ENCODE measurements around the gene SCAMP2.
A peak's percentile ranks its signal among the peaks of the same experiment; 100 is the strongest.
"Not testable (repeated sequence)": the region's sequence is repeated elsewhere in the genome, so short reads cannot be mapped to it uniquely, and the experiment has no call there.

SCAMP2 gene, protein sequence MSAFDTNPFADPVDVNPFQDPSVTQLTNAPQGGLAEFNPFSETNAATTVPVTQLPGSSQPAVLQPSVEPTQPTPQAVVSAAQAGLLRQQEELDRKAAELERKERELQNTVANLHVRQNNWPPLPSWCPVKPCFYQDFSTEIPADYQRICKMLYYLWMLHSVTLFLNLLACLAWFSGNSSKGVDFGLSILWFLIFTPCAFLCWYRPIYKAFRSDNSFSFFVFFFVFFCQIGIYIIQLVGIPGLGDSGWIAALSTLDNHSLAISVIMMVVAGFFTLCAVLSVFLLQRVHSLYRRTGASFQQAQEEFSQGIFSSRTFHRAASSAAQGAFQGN

DNA sequence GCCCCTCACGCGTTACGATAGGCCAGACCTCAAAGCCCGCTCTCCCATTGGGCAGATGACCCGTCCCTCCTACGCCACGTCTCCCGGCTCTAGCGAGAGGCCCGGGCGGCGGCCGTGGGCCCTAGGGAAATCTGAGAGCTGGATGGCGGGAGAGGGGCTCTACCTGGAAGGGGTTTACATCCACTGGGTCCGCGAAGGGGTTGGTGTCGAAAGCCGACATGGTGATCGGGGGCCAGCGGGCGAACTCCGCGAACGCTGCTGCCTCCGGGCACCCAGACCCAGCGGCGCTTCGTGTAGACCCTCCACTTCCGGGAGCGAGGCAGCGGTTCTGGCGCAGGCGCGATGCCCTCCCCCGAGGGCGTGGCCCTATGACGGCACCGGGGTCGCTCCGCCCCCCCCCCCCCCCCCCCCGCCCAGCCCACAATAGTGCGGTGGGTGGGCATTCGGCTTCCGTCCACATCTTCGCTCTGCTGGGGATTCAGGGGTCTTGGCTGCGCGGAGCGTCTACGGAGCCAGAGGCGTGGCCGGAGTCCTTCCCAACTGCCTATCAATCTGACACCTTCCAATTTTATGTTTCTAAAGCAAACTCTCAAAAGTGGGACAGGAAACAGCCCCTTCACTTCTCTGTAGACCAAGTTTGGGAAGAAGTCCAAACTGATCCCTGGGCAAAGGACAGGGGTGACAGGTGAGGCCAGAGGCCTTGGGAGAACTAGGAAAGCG is at the start of gene SCAMP2:
SCAMP2 (minus strand) TSS at position 330 of the 720 bp plus-strand sequence; CDS start at position 220, 110 bp downstream.
- peak within 1 kb of the TSS; percentile 88 to 89 for H3K9ac ChIP-seq (ENCODE audit: low read depth in 1 of 2, low read length in 2 of 2)
- H3K36me3 ChIP-seq (ENCODE audit: control insufficient read depth in 2 of 2, insufficient read depth in 2 of 2, low read length in 2 of 2): no peaks in the 10 kb centered on the region
- peaks cover 40 to 41% of the 10 kb centered on the region in 2 donors for H3K4me1 ChIP-seq (ENCODE audit: control insufficient read depth in 2 of 2, insufficient read depth in 2 of 2, low read length in 2 of 2)
- no peaks in the 10 kb centered on the region for H3K9me3 ChIP-seq (ENCODE audit: control insufficient read depth in 2 of 2, low read length in 2 of 2)
- H3K4me3 ChIP-seq (ENCODE audit: low read length in 2 of 2): peak within 1 kb of the TSS; percentile 77 to 80
- H3K27me3 ChIP-seq (ENCODE audit: control insufficient read depth in 2 of 2, insufficient read depth in 2 of 2, low read length in 2 of 2): no peaks in the 10 kb centered on the region
- H3K27ac ChIP-seq (ENCODE audit: low read depth in 2 of 2, low read length in 2 of 2): peak within 1 kb of the TSS; percentile 94 to 97

DNA sequence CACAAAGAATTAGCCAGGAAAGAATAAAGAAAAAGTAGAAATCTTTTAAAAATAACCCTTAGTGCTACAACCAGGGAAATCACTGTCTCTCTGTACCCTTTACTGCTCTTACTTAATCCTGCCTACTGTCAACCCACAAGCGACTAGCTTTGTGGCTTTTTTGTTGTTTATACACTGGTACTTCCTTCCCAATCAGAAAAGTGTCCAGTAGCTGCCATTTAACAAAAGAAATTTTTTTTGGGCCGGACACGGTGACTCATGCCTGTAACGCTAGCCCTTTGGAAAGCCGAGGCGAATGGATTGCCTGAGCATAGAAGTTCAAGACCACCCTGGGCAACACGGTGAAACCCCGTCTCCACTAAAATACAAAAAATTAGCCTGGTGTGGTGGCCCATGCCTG is 47.3 kb upstream of the SCAMP2 start:
- H3K9ac ChIP-seq (ENCODE audit: low read depth in 1 of 2, low read length in 2 of 2): no peak overlapping the region
- H3K4me1 ChIP-seq (ENCODE audit: control insufficient read depth in 2 of 2, insufficient read depth in 2 of 2, low read length in 2 of 2): no peaks in the 10 kb centered on the region
- H3K27me3 ChIP-seq (ENCODE audit: control insufficient read depth in 2 of 2, insufficient read depth in 2 of 2, low read length in 2 of 2): no peaks in the 10 kb centered on the region
- H3K27ac ChIP-seq (ENCODE audit: low read depth in 2 of 2, low read length in 2 of 2): no peak overlapping the region
- H3K36me3 ChIP-seq (ENCODE audit: control insufficient read depth in 2 of 2, insufficient read depth in 2 of 2, low read length in 2 of 2): peaks cover 63 to 67% of the 10 kb centered on the region in 2 donors
- no peak overlapping the region for H3K4me3 ChIP-seq (ENCODE audit: low read length in 2 of 2)
- H3K9me3 ChIP-seq (ENCODE audit: control insufficient read depth in 2 of 2, low read length in 2 of 2): no peaks in the 10 kb centered on the region

DNA sequence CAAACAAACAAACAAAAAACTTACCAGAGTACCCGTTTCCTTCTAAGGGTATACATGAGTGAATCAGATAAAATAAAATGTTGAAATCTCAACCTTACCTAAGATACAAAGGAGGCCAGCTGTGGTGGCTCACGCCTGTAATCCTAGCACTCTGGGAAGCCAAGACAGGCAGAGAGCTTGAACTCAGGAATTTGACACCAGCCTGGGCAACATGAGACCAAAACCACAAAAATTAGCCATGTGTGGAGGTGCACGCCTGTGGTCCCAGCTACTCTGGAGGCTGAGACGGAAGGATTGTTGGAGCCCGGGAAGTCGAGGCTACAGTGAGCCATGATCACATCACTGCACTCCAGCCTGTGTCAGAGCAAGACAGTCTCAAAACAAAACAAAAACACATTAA is 44.5 kb upstream of the SCAMP2 start:
- no peak overlapping the region for H3K4me3 ChIP-seq (ENCODE audit: low read length in 2 of 2)
- H3K27ac ChIP-seq (ENCODE audit: low read depth in 2 of 2, low read length in 2 of 2): no peak overlapping the region
- H3K4me1 ChIP-seq (ENCODE audit: control insufficient read depth in 2 of 2, insufficient read depth in 2 of 2, low read length in 2 of 2): no peaks in the 10 kb centered on the region
- H3K9me3 ChIP-seq (ENCODE audit: control insufficient read depth in 2 of 2, low read length in 2 of 2): no peaks in the 10 kb centered on the region
- no peak overlapping the region for H3K9ac ChIP-seq (ENCODE audit: low read depth in 1 of 2, low read length in 2 of 2)
- H3K36me3 ChIP-seq (ENCODE audit: control insufficient read depth in 2 of 2, insufficient read depth in 2 of 2, low read length in 2 of 2): peaks cover 58 to 69% of the 10 kb centered on the region in 2 donors
- no peaks in the 10 kb centered on the region for H3K27me3 ChIP-seq (ENCODE audit: control insufficient read depth in 2 of 2, insufficient read depth in 2 of 2, low read length in 2 of 2)

DNA sequence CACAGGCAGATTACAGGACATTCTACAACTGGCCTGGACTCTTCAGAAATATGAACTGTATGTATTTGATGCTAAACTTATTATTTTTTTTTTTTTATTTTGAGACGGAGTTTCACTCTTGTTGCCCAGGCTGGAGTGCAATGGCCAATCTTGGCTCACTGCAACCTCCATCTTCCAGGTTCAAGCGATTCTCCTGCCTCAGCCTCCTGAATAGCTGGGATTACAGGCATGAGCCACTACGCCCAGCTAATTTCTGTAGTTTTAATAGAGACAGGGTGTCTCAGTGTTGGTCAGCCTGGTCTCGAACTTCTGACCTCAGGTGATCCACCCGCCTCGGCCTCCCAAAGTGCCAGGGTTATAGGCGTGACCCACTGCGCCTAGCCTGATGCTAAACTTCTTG is 40.6 kb upstream of the SCAMP2 start:
- not testable (repeated sequence) for H3K27me3 ChIP-seq (ENCODE audit: control insufficient read depth in 2 of 2, insufficient read depth in 2 of 2, low read length in 2 of 2); H3K9ac ChIP-seq (ENCODE audit: low read depth in 1 of 2, low read length in 2 of 2); H3K27ac ChIP-seq (ENCODE audit: low read depth in 2 of 2, low read length in 2 of 2); H3K4me1 ChIP-seq (ENCODE audit: control insufficient read depth in 2 of 2, insufficient read depth in 2 of 2, low read length in 2 of 2); H3K4me3 ChIP-seq (ENCODE audit: low read length in 2 of 2); H3K9me3 ChIP-seq (ENCODE audit: control insufficient read depth in 2 of 2, low read length in 2 of 2)
- H3K36me3 ChIP-seq (ENCODE audit: control insufficient read depth in 2 of 2, insufficient read depth in 2 of 2, low read length in 2 of 2): peaks cover 39 to 42% of the 10 kb centered on the region in 2 donors

DNA sequence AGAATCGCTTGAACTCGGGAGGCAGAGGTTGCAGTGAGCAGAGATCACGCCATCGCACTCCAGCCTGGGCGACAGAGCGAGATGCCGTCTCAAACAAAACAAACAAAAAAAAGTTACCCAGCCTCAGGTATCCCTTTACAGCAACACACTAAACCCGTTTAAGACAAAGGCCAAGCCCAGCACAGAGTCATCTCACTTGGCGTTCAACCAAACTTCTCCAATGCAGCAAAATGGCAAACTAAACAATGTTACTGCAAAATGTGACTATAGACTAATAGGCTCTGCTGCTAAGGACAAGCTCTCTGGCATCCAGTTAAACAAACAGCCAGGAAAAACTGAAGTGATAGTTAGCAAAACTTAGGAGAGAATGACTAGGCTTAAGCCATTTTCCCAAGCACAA is 39.9 kb upstream of the SCAMP2 start:
- Histone ChIP-seq H3K4me3 (ENCODE audit: low read length in 2 of 2) (no peak overlapping the region), H3K27me3 (ENCODE audit: control insufficient read depth in 2 of 2, insufficient read depth in 2 of 2, low read length in 2 of 2) (no peaks in the 10 kb centered on the region), H3K36me3 (ENCODE audit: control insufficient read depth in 2 of 2, insufficient read depth in 2 of 2, low read length in 2 of 2) (peaks cover 32 to 35% of the 10 kb centered on the region in 2 donors), H3K9me3 (ENCODE audit: control insufficient read depth in 2 of 2, low read length in 2 of 2) (no peaks in the 10 kb centered on the region), H3K27ac (ENCODE audit: low read depth in 2 of 2, low read length in 2 of 2) (no peak overlapping the region), H3K4me1 (ENCODE audit: control insufficient read depth in 2 of 2, insufficient read depth in 2 of 2, low read length in 2 of 2) (no peaks in the 10 kb centered on the region), H3K9ac (ENCODE audit: low read depth in 1 of 2, low read length in 2 of 2) (no peak overlapping the region)

DNA sequence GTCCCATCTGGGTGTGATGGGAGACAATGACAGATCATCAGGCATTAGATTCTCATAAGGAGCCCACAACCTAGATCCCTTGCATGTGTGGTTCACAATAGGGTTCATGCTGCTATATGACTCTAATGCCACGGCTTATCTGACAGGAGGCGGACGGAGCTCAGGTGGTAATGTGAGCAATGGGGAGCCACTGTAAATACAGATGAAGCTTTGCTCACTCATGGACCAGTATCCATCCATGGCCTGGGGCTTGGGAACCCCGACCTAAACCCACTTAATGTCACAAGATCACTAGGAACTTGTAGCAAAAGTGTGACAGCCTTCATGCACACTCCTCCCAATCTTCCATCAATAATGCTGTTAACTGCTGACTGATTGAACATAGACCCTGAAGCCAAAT is 35.5 kb upstream of the SCAMP2 start:
- Histone ChIP-seq H3K36me3 (ENCODE audit: control insufficient read depth in 2 of 2, insufficient read depth in 2 of 2, low read length in 2 of 2) (peaks cover 18 to 22% of the 10 kb centered on the region in 2 donors), H3K4me1 (ENCODE audit: control insufficient read depth in 2 of 2, insufficient read depth in 2 of 2, low read length in 2 of 2) (peaks cover 19 to 21% of the 10 kb centered on the region in 2 donors), H3K27ac (ENCODE audit: low read depth in 2 of 2, low read length in 2 of 2) (no peak overlapping the region), H3K4me3 (ENCODE audit: low read length in 2 of 2) (no peak overlapping the region), H3K9ac (ENCODE audit: low read depth in 1 of 2, low read length in 2 of 2) (no peak overlapping the region), H3K27me3 (ENCODE audit: control insufficient read depth in 2 of 2, insufficient read depth in 2 of 2, low read length in 2 of 2) (no peaks in the 10 kb centered on the region), H3K9me3 (ENCODE audit: control insufficient read depth in 2 of 2, low read length in 2 of 2) (no peaks in the 10 kb centered on the region)

DNA sequence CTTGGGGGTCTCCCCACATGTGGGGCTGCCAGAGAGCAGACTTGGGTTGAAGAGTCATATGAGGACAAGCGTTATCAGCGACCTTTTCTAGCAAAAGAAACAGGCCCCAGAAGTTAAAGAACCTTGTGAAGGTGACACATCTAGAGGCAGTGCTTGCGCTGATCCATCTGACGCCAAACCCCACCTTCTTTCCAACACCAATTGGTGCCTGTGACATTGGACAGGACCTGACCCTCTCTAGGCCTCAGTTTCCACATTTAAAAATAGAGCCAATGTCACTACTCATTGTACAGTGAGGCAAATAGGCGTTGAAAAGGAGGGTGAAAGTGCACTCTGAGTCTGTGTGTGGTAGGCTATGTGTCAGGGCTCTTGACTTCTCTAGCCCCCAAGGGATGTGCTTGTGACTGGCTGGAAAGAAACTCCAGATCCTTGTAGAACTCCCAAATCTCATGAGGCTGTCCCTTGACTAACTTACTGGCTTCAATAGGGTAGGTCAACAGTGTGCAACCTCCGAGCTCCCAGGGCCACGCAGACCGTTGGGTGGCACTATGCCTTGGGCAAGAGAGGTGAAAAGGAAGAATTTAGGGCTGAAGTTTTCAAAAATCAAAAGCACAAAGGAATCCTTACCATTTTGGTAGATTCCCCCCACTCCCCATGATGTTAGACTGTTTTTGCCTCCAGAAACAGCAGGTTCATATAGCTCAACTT is 34.2 kb upstream of the SCAMP2 start:
- Histone ChIP-seq H3K9ac (ENCODE audit: low read depth in 1 of 2, low read length in 2 of 2) (peak overlapping the region; percentile 85 to 97), H3K27ac (ENCODE audit: low read depth in 2 of 2, low read length in 2 of 2) (peak overlapping the region; percentile 87 to 92), H3K9me3 (ENCODE audit: control insufficient read depth in 2 of 2, low read length in 2 of 2) (no peaks in the 10 kb centered on the region), H3K4me3 (ENCODE audit: low read length in 2 of 2) (peak overlapping the region; percentile 80 to 90), H3K36me3 (ENCODE audit: control insufficient read depth in 2 of 2, insufficient read depth in 2 of 2, low read length in 2 of 2) (peaks cover 24 to 25% of the 10 kb centered on the region in 2 donors), H3K4me1 (ENCODE audit: control insufficient read depth in 2 of 2, insufficient read depth in 2 of 2, low read length in 2 of 2) (peaks cover 21 to 22% of the 10 kb centered on the region in 2 donors), H3K27me3 (ENCODE audit: control insufficient read depth in 2 of 2, insufficient read depth in 2 of 2, low read length in 2 of 2) (no peaks in the 10 kb centered on the region)

DNA sequence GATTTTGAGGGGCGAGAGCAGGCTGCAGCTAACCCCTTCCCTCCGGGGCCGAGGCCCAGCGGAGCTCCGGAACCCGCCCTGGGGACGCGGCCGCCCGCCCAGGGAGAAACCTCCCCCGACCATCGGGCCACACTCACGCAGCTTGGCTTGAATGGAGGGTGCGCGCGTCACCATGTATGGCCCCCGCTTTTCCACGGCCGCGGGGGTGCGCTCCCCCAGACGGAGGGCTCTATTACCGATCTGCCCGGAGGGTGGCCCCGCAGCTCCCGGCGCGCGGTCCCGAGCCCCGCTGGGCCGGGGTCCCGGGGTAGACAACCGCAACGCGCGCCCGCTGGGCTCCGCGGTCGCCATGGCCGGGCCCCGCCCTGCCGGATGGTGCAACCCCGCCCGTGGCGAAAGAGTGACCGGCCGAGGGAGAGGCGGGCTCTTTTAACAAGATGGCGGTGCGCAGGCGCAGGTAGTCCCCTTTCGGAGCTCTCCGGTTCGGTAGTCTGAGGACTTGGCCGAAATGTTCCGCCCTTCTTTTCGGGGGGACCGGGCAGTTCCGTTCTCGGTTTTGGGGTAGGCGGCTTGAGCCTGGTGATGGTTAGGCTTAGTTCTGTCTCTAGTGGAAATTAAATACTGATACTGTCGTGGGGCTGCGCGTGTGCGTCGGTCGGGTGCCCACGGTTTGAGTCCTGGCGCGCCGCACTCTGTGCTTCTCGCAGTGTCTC is 33.4 kb upstream of the SCAMP2 start, which contains the start of gene FAM219B:
FAM219B (minus strand) TSS at position 402 of the 713 bp plus-strand sequence; CDS start at position 351, 51 bp downstream.
- peaks cover 20 to 28% of the 10 kb centered on the region in 2 donors for H3K36me3 ChIP-seq (ENCODE audit: control insufficient read depth in 2 of 2, insufficient read depth in 2 of 2, low read length in 2 of 2)
- H3K4me1 ChIP-seq (ENCODE audit: control insufficient read depth in 2 of 2, insufficient read depth in 2 of 2, low read length in 2 of 2): peaks cover 21 to 27% of the 10 kb centered on the region in 2 donors
- no peaks in the 10 kb centered on the region for H3K27me3 ChIP-seq (ENCODE audit: control insufficient read depth in 2 of 2, insufficient read depth in 2 of 2, low read length in 2 of 2)
- H3K9me3 ChIP-seq (ENCODE audit: control insufficient read depth in 2 of 2, low read length in 2 of 2): no peaks in the 10 kb centered on the region
- H3K27ac ChIP-seq (ENCODE audit: low read depth in 2 of 2, low read length in 2 of 2): peak within 1 kb of the TSS; percentile 87 to 92
- H3K9ac ChIP-seq (ENCODE audit: low read depth in 1 of 2, low read length in 2 of 2): peak within 1 kb of the TSS; percentile 85 to 97
- H3K4me3 ChIP-seq (ENCODE audit: low read length in 2 of 2): peak within 1 kb of the TSS; percentile 80 to 90

DNA sequence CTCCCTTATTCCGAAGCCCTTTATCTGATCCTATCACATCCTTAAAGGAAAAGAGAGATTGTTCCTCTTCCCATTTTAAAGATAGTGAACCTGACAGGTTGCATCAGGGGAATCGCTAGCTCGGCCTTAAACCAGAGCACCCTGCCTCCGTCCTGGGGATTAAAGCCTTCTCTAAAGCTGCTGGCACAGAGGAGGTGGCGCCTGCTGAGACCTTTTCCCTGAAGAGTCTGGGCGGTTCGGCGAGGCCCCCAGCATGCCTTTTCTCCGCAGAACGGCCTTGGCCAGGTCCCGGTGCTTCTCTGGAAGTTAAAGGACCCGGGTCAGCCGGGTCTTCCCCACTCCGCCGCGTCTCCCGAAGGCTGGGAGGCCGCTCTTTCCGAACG is 32.9 kb upstream of the SCAMP2 start:
- no peaks in the 10 kb centered on the region for H3K27me3 ChIP-seq (ENCODE audit: control insufficient read depth in 2 of 2, insufficient read depth in 2 of 2, low read length in 2 of 2)
- peaks cover 22 to 26% of the 10 kb centered on the region in 2 donors for H3K36me3 ChIP-seq (ENCODE audit: control insufficient read depth in 2 of 2, insufficient read depth in 2 of 2, low read length in 2 of 2)
- H3K4me3 ChIP-seq (ENCODE audit: low read length in 2 of 2): peak overlapping the region; percentile 80 to 90
- peak overlapping the region; percentile 85 to 97 for H3K9ac ChIP-seq (ENCODE audit: low read depth in 1 of 2, low read length in 2 of 2)
- no peaks in the 10 kb centered on the region for H3K9me3 ChIP-seq (ENCODE audit: control insufficient read depth in 2 of 2, low read length in 2 of 2)
- peak overlapping the region; percentile 87 to 92 for H3K27ac ChIP-seq (ENCODE audit: low read depth in 2 of 2, low read length in 2 of 2)
- H3K4me1 ChIP-seq (ENCODE audit: control insufficient read depth in 2 of 2, insufficient read depth in 2 of 2, low read length in 2 of 2): peaks cover 24 to 31% of the 10 kb centered on the region in 2 donors
